Hepatic stellate cell (primary cell): ENCODE data around the gene CHST4.
"Not testable (repeated sequence)": the region's sequence is repeated elsewhere in the genome, so short reads cannot be mapped to it uniquely, and the experiment has no call there.

Source experiments
- DNase-seq: peaks from one replicate; pipeline ENCODE4 v3.0.0; 2011; ENCODE audit warnings: low spot score

The CHST4 gene

GRCh38 chr16:71570144-71570543, 43.9 kb downstream of the CHST4 start:
- no peak for DNase-seq

GRCh38 chr16:71572497-71573116, 46.4 kb downstream of the CHST4 start:
- DNase-seq, result no peak

- no peak for DNase-seq
Measured at GRCh38 chr16:71573387-71574094, 47.3 kb downstream of the CHST4 start.

- no peak for DNase-seq
Measured at GRCh38 chr16:71574702-71575101, 48.5 kb downstream of the CHST4 start.

- DNase-seq, result no peak
Measured at GRCh38 chr16:71576971-71577370, 50.7 kb downstream of the CHST4 start, which contains the start of gene TAT. TAT (minus strand) TSS chr16:71577092; CDS start chr16:71576415, 677 bp downstream.

GRCh38 chr16:71582553-71582848, 56.3 kb downstream of the CHST4 start:
- not testable (repeated sequence) for DNase-seq

- no peak for DNase-seq
Measured at GRCh38 chr16:71584543-71585317, 58.5 kb downstream of the CHST4 start.

- DNase-seq, result no peak
Measured at GRCh38 chr16:71585318-71585703, 59.1 kb downstream of the CHST4 start.
